Cerebellar cortex (tissue), 1 donor: ENCODE results near the gene SPCS3.
"Not testable (repeated sequence)": the region's sequence is repeated elsewhere in the genome, so short reads cannot be mapped to it uniquely, and the experiment has no call there.

Experiments used
- DNase-seq: peaks from one replicate; pipeline ENCODE4 v3.0.0-alpha.2; 2015; ENCODE audit warnings: low spot score

SPCS3 gene

GRCh38 chr4:176306837-176307665, 12.7 kb upstream of the SPCS3 start:
- no peak for DNase-seq

DNA sequence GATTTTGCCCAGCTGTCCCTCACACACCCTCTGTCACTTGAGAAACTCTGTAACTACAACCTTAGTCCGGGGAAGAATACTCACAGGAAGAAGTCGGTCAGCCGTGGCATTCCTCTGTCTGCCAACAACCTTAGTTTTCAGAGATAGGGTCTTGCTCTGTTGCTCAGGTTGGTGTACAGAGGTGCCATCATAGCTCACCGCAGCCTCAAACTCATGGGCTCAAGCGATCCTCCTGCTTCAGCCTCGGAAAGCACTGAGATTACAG, 12.2 kb upstream of the SPCS3 start:
- no peak for DNase-seq

- no peak for DNase-seq
Observed at GRCh38 chr4:176308441-176308840, 11.3 kb upstream of the SPCS3 start.

DNA sequence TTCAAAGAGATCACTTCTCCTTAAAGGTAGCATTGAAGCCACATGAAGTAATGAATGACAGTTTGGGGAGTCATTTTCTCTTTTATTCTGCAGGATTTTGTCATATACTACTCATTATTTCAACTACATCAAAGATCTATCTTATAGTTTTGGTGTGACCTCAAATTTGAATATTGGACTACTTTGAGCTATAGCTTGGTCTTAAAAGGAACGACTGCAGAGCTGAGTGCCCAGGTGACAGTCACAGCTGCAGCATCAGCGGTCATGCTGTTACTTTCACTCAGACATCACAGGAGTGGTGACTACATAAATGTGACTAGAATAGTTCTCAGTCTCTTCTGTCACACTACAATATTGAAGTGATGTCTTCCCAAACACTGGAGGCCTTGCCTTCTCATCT, 10.7 kb upstream of the SPCS3 start:
- no peak for DNase-seq

DNA sequence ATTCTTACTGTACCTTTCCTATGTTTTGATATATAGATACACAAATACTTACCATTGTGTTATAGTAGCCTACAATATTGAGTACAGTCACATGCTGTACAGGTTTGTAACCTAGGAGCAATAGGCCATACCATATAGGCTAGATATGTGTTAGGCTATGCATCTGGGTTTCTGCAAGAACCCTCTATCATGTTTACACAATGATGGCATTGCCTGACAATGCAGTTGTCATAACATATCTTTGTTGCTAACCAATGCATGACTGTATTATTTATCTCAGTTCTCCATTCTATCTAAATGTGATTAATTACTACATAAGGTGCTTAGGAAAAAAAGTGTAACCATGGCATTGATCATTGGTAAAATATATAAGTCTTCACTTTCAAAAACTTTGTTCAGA, 10.0 kb upstream of the SPCS3 start:
- no peak for DNase-seq

- no peak for DNase-seq
Observed at GRCh38 chr4:176313596-176314336, 6.0 kb upstream of the SPCS3 start.

GRCh38 chr4:176319151-176319703, 539 bp upstream of the SPCS3 start:
- DNase-seq: no peak

DNA sequence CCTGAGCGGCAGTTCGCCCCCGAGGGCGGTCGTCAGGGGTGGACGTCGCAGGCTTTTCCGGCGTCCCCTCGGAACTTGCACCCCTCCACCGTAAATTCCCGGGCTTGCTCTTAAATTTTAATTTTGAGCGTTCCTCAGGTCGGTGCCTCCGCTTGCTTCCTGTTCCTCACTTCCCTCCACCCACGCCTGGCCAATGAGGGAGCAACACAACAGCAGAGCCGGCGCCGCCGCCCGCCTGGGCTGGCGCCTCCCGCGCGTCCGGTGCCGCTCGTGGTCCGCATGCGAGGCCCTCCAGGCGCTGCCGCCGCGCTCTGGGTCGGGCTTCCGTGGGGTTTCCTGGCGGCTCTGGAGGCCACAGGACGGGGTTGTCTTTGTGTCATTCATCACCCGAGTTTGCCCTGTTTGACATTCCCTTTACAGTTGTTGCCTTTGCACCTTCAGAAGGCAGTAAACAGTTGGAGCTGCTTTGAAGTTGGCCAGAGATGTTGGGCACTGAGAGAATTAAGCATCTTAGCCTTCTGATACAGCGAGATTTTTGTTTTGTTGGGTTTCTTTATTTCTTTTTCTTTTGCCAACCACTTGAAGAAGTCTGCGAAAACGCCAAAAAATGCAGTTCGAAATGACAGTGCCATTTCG, 692 bp downstream of the SPCS3 start:
- DNase-seq: peak; percentile 85

DNA sequence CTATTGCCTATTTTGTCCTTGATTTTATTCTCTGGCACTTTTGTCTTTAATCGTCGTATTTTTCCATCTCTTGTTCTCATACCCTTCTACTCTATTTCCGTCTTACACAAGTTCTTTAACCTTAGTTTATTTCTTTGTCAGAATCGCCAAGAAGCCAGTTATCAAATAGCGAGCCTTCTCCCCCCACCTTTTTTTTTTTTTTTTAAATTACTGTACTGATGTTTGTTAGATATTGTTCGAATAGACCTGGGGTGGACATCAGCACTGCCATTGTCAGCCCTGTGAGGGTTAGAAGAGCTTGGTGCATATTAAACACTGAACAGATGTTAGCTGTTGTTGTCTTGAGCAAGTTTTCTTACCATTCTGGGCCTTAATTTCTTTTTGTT, 1.2 kb downstream of the SPCS3 start:
- no peak for DNase-seq

DNA sequence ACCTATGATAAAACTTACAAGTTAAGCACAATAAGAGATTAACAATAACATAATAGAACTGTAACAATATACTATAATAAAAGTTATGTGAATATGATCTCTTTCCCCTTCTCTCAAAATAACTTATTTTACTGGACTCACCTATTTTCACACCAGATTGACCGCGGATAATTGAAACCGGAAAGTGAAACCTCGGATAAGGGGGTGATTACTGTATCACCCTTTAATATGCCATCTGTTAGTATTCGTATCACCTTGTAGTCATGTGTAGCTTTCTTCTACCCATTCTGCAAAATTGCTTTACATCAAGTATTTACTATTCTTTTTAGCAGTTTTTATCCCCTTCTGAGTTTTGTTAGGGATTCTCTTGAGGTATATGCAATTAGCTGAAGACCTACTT, 1.8 kb downstream of the SPCS3 start:
- DNase-seq: no peak

DNA sequence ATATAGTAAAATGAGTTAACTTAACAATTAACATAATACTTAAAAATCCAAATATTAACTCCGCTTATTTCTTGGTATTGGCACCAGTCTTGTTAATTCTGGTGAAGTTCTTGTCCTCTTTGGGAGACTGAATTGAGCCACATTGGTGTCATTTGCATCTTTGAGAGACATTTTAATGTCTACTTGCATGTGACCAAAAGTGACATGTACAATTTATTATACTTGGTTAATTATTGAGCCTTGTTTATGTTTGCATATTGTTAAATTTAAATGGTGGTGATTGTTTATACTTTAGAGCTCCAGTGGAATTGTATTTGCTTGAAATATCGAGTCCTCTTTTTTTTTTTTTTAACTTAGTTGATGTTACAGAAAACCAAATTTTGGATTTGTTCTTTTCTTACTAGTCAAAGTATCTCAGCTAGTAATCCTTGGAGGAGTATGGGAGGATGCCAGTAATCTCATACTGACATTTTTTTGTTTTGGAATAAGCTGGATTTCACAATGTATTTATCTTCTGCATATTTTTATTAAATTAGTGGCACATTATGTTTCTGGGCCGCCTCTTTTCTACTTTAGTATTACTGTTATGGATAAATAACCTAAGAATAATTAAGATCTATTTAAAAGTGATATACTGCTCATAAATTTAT, 3.9 kb downstream of the SPCS3 start:
- no peak for DNase-seq

DNA sequence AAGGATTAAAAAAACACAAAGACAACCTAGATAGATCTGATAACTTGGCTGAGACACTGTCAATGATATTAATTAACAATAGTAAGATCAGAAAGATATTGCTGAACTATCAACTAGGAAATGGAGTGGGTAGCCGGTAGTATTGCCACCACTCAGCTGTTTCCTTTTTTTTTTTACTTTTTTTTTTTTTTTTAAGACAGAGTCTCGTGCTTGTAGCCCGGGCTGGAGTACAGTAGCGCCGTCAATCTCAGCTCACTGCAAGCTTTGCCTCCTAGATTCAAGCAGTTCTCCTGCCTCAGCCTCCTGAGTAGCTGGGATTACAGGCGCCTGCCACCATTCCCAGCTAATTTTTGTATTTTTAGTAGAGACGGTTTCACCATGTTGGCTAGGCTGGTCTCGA, 5.1 kb downstream of the SPCS3 start:
- DNase-seq: not testable (repeated sequence)

- DNase-seq: no peak
Observed at GRCh38 chr4:176333076-176333475, 13.3 kb downstream of the SPCS3 start.

DNA sequence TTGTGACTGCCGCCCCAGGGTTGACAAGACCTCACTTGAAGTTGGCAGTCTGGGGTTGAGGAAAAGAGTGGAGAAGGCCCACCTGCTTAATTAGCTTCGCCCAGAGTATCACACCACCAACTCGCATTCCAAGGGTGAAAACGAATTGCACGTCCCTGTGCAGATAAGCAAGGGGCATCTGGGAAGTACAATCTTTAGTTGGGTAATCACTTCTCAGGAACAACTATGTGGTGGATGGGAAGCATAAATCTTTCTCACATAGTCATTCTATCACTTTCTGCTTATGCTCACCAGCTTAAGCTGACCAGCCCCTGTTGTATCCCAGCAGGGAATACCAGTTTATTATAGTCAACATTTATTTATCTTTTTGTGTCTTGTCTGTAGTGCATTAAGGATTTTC, 14.3 kb downstream of the SPCS3 start:
- DNase-seq: no peak

GRCh38 chr4:176335421-176335820, 15.7 kb downstream of the SPCS3 start:
- no peak for DNase-seq

DNA sequence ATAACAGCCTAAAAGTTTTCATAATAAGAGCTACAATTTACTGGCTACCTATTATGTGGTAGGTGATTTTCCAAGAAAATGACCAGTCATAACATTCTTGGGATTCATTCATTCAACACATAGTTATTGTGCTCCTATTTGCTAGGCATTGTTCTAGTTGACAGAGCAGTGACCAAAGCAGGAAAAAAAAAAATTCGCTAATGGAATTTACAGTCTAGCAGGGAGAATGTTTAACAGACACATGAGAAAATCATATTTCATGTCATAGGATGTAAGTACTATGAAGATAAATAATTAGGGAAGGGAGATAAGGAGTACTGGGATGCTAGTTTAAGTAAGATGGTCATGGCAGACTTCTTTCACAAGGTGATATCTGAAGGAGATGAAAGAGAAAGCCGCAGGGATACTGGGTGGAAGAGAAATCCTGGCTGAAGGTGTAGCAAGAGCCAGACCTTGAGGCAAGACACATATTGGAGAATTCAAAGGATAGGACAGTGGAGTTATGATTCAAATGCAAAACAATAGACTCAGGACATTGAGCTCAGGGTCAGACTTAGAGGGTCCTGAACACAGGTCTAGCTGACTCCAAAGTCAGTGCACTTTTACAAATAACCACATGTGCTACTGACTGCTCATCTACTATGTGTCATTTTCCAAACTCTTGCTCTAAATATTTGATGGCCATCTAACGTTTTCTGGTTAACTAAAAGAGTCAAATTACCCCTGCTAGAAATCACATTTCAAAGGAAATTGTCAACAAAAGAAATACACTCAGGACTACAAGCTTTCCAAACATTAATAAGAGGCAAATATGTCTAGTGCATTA, 20.4 kb downstream of the SPCS3 start:
- DNase-seq: peak; percentile 25

- peak; percentile 76 for DNase-seq
Observed at GRCh38 chr4:176340871-176341685, 21.3 kb downstream of the SPCS3 start.

DNA sequence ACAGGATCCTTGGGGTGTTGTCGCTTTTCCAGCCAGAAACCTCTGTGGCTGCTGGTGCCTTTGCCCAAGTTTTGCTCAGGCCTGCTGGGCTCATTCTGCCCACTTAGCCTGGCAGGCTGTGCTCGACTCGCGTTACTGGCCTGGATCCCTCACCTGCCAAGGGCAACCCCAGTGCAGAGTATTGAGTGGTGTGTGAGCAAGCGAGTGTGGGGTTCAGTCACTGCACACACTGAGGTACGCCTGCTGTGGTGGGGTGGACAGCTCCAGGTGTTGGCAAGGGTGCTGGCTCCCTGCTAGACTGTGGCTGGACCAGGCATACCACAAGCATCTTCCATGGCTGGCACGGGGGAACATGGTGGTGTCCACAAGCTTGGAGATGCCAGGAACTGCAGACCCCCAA, 22.6 kb downstream of the SPCS3 start:
- DNase-seq: no peak

GRCh38 chr4:176343286-176343685, 23.5 kb downstream of the SPCS3 start:
- no peak for DNase-seq

GRCh38 chr4:176345346-176345745, 25.6 kb downstream of the SPCS3 start:
- DNase-seq: not testable (repeated sequence)

- not testable (repeated sequence) for DNase-seq
Observed at GRCh38 chr4:176346836-176347235, 27.1 kb downstream of the SPCS3 start.
